Activated CD4-positive, alpha-beta T cell treated with anti-CD3 and anti-CD28 coated beads, Interleukin-2, amount 10 ng/mL, durations not matched to agents 7 days and 5 days (primary cell): ENCODE results near the gene EPB42. TPM values are rescaled to one million over a fixed set of nuclear protein-coding genes. Genes with fewer than 3 reads are reported as not detected.
A peak's percentile ranks its signal among the peaks of the same experiment; 100 is the strongest.
"Not testable (repeated sequence)": the region's sequence is repeated elsewhere in the genome, so short reads cannot be mapped to it uniquely, and the experiment has no call there.

ENCODE experiments used
- CTCF ChIA-PET: fragments of 350-600 bp; sonication (Branson Sonifier 250); formaldehyde crosslinking; loops from one replicate; lab custom pipeline; 2021; ENCODE audit warnings: antibody characterized with exemption; lab: Charles Lee
- POLR2A ChIA-PET: fragments of 350-600 bp; sonication (Branson Sonifier 250); formaldehyde crosslinking; loops from one replicate; lab custom pipeline; 2021; ENCODE audit warnings: antibody characterized with exemption; lab: Charles Lee
- DNase-seq: peaks from one replicate; pipeline ENCODE4 v3.0.0-alpha.2; 2020
- H3K27ac Mint-ChIP-seq: one replicate; pipeline ENCODE4 v1.8.0; 2021; ENCODE audit warnings: mild to moderate bottlenecking, moderate library complexity, mixed read lengths
- H3K27me3 Mint-ChIP-seq: one replicate; pipeline ENCODE4 v1.8.0; 2021; ENCODE audit warnings: mixed read lengths
- H3K36me3 Mint-ChIP-seq: one replicate; pipeline ENCODE4 v1.8.0; 2021; ENCODE audit warnings: low read depth, mixed read lengths
- H3K4me1 Mint-ChIP-seq: one replicate; pipeline ENCODE4 v1.8.0; 2021; ENCODE audit warnings: mixed read lengths
- H3K4me3 Mint-ChIP-seq: one replicate; pipeline ENCODE4 v1.8.0; 2021; ENCODE audit warnings: mild to moderate bottlenecking, moderate library complexity, mixed read lengths
- H3K9me3 Mint-ChIP-seq: one replicate; pipeline ENCODE4 v1.8.0; 2021; ENCODE audit warnings: mixed read lengths
- total RNA-seq, 2 experiments: library from RNA; stranded (reverse); gene quantifications; one replicate each; pipeline ENCODE4 v1.2.3, GENCODE V29; 2021

The EPB42 gene
- total RNA-seq, 2 experiments from 2014 or later = not detected

DNA sequence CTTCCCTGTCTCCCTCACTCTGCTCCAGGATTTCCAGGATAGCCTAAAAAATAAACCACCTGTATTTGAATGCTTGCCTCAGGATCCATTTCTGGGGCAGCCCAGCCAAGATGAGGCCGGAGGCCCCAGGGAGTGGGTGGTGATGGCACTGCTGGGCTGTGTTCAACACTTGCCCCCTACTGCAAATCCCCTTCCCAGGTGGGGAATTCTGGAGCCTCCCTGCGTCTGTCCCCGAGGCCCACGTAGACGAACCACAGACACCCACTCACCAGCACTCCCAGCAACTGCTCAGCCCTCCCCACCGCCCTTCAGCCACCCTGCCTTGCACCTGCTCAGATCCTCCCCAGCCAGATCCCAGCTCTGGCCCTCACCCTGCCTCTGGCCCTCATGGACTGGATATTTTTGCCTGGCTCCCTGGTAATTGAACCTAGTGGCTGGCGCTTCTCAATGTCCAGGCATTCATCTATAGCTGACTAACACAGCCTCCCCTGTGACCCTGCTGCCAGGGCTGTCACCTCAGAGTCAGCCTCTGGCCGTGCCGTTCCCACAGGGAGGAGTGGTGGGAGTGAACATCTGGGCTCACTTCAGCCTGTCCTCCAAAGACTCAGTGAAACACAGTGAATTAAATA lies 17.1 kb upstream of the EPB42 start:
- DNase-seq = no peak
- Mint-ChIP-seq H3K27ac (no peak overlapping the region), H3K4me1 (peaks cover 17% of the 10 kb centered on the region), H3K4me3 (no peak overlapping the region), H3K36me3 (no peaks in the 10 kb centered on the region), H3K9me3 (no peaks in the 10 kb centered on the region), H3K27me3 (no peaks in the 10 kb centered on the region)
- CTCF ChIA-PET = interaction anchor here (1.5 kb wide), 1 partner anchor 47 kb away, joined by 7 read pairs; no protein-coding TSS in a partner anchor
- POLR2A ChIA-PET = no interaction called here

DNA sequence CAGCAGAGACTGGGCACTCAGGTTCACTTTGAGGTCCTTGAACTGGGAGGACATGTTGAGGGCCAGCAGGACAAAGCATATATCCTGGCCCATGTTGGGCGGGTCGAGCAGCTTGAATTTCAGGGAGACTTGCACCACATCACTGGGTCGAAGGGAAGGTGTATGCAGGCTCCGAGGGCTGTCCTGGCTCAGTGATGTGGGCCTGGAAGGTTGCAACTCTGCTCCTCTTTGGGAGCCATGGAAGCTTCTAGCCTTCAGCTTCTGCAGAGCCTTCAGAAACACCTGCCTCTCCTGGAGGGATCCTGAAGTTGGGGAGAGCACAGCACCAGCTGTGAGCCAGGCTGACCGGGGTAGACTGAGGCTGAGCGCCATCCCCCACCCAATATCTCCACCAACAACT lies 14.7 kb upstream of the EPB42 start:
- no peaks in the 10 kb centered on the region for H3K9me3 Mint-ChIP-seq
- ChIA-PET CTCF (interaction anchor here (1.0 kb wide), 1 partner anchor 10 kb away, joined by 6 read pairs; no protein-coding TSS in a partner anchor), POLR2A (no interaction called here)
- DNase-seq = no peak
- no peaks in the 10 kb centered on the region for H3K36me3 Mint-ChIP-seq
- H3K4me1 Mint-ChIP-seq = peaks cover 17% of the 10 kb centered on the region
- H3K4me3 Mint-ChIP-seq = no peak overlapping the region
- no peak overlapping the region for H3K27ac Mint-ChIP-seq
- H3K27me3 Mint-ChIP-seq = no peaks in the 10 kb centered on the region

DNA sequence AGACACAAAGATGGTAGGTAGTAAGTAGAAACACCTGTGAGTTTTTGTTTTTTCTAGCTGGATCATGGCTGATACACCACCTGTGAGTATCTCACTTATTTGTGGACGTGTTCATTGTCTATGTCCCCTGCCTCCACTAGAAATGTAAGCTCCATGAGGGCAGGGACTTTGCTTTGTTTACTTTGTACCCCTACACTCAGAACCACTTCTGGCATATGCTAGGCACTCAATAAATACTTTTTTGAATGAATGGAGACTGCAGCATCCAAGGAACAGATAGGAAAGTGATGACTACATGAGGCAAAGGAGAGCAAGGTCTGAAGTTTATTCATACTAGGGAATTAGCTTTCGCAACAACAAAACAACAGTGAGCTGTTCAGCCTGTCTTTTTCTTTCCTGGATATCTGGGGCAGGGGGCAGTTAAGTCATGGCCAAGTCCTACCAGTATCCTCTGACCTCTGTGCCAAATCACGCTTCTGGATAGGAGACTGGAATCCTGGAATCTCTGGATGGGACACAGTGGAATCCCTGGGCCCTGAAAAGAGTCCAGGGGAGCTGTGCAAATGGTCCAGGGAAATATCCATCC lies 11.6 kb upstream of the EPB42 start:
- CTCF ChIA-PET = interaction anchor here (0.7 to 2.0 kb wide), 7 partner anchors 9 to 53 kb away, joined by 3 to 10 read pairs (median 3); partner anchors contain the start of gene TGM5
- Mint-ChIP-seq H3K9me3 (no peaks in the 10 kb centered on the region), H3K36me3 (no peaks in the 10 kb centered on the region), H3K4me1 (no peaks in the 10 kb centered on the region), H3K4me3 (no peak overlapping the region), H3K27me3 (no peaks in the 10 kb centered on the region), H3K27ac (no peak overlapping the region)
- DNase-seq = no peak
- POLR2A ChIA-PET = no interaction called here

DNA sequence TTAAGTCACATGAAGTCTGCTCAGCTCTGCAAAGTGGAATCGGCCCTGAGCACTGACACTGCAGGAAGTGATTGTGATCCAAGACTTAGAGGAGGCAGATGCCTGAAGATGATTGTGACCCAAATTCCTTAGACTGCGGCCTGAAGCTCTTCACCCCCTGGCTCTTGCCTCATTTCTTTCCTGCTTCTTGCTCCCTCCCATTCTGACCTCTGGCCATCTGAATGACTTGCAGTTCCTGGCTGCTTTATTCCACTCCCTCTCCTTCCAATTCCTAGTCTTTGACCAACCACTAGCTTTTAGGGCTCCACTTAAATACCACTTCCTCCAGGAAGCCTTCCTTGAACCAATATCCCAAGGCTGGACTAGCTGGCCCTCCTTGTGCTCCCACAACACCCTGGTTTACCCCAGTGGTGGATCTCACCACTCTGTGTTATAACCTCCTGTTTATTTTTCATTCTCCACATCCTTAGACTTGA lies 9.9 kb upstream of the EPB42 start:
- no peaks in the 10 kb centered on the region for H3K9me3 Mint-ChIP-seq
- no peak for DNase-seq
- H3K27me3 Mint-ChIP-seq = no peaks in the 10 kb centered on the region
- H3K36me3 Mint-ChIP-seq = no peaks in the 10 kb centered on the region
- H3K27ac Mint-ChIP-seq = no peak overlapping the region
- peaks cover 2% of the 10 kb centered on the region for H3K4me1 Mint-ChIP-seq
- ChIA-PET CTCF (interaction anchor here (0.8 to 3.1 kb wide), 7 partner anchors 12 to 55 kb away, joined by 3 to 14 read pairs (median 4); partner anchors contain the start of gene TGM5), POLR2A (no interaction called here)
- no peak overlapping the region for H3K4me3 Mint-ChIP-seq

DNA sequence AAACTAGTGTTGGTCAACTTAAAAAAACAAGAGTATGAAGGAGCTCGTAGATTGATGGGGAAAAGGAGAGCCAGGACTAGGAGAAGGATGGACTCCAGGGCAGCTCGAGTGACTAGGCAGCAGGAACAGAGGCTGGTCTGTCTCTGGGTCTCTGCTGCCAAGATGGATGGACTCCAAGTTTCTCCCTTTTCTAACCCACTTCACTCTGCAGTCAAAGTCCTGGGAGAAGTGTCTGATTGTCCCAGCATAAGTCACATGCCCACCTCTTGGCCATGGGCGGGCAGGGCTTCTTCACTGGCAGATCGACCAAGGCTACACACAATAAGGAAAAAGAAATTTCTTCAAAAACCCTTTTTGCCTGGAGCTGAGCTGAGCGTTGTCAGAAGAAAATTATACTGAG lies 9.2 kb upstream of the EPB42 start:
- Mint-ChIP-seq H3K4me1 (peaks cover 4% of the 10 kb centered on the region), H3K36me3 (no peaks in the 10 kb centered on the region), H3K27ac (no peak overlapping the region), H3K4me3 (no peak overlapping the region), H3K27me3 (peaks cover under 1% of the 10 kb centered on the region), H3K9me3 (no peaks in the 10 kb centered on the region)
- DNase-seq = no peak
- ChIA-PET POLR2A (no interaction called here), CTCF (interaction anchor here (0.8 to 3.1 kb wide), 7 partner anchors 12 to 56 kb away, joined by 3 to 14 read pairs (median 4); no protein-coding TSS in a partner anchor)

DNA sequence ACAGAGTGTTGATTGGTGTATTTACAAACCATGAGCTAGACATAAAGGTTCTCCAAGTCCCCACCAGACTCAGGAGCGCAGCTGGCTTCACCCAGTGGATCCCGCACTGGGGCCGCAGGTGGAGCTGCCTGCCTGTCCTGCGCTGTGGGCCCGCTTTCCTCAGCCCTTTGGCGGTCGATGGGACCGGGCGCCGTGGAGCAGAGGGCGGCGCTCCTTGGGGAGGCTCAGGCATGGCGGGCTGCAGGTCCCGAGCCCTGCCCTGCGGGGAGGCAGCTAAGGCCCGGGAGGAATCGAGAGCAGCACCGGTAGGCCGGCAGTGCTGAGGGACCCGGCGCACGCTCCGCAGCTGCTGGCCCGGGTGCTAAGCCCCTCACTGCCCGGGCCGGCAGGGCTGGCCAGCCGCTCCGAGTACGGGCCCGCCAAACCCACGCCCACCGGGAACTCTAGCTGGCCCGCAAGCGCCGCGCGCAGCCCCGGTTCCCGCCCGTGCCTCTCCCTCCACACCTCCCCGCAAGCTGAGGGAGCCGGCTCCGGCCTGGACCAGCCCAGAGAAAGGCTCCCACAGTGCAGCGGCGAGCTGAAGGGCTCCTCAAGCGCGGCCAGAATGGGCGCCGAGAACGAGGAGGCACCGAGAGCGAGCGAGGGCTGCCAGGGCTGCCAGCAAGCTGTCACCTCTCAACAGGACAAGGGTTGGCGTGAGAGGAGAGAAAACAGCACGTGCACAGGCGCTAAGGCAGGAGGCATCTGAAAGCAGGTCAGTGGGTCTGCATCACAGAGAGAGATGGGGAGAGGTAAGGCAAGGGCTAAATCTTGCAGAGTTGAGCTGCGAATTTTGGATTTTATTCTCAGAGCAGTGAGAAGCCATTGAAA lies 5.9 kb upstream of the EPB42 start:
- Mint-ChIP-seq H3K4me1 (peaks cover 4% of the 10 kb centered on the region), H3K9me3 (no peaks in the 10 kb centered on the region), H3K27ac (no peak overlapping the region), H3K4me3 (no peak overlapping the region), H3K36me3 (no peaks in the 10 kb centered on the region), H3K27me3 (peaks cover 12% of the 10 kb centered on the region)
- DNase-seq = no peak
- ChIA-PET CTCF (interaction anchor here (0.6 to 3.5 kb wide), 14 partner anchors 9 to 147 kb away, joined by 3 to 51 read pairs (median 6); no protein-coding TSS in a partner anchor), POLR2A (no interaction called here)

DNA sequence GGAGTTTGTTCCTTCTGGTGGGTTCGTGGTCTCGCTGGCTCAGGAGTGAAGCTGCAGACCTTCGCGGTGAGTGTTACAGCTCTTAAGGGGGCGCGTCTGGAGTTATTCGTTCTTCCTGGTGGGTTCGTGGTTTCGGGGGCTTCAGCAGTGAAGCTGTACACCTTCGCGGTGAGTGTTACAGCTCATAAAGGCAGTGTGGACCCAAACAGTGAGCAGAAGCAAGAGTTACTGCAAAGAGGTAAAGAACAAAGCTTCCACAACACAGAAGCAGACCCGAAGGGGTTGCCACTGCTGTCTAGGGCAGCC lies 5.1 kb upstream of the EPB42 start:
- H3K4me3 Mint-ChIP-seq, H3K4me1 Mint-ChIP-seq, H3K27ac Mint-ChIP-seq, DNase-seq, H3K9me3 Mint-ChIP-seq, POLR2A ChIA-PET, H3K36me3 Mint-ChIP-seq: not testable (repeated sequence)
- peaks cover 14% of the 10 kb centered on the region for H3K27me3 Mint-ChIP-seq
- CTCF ChIA-PET = interaction anchor here (0.7 to 3.5 kb wide), 21 partner anchors 9 to 86 kb away, joined by 3 to 51 read pairs (median 6); no protein-coding TSS in a partner anchor

DNA sequence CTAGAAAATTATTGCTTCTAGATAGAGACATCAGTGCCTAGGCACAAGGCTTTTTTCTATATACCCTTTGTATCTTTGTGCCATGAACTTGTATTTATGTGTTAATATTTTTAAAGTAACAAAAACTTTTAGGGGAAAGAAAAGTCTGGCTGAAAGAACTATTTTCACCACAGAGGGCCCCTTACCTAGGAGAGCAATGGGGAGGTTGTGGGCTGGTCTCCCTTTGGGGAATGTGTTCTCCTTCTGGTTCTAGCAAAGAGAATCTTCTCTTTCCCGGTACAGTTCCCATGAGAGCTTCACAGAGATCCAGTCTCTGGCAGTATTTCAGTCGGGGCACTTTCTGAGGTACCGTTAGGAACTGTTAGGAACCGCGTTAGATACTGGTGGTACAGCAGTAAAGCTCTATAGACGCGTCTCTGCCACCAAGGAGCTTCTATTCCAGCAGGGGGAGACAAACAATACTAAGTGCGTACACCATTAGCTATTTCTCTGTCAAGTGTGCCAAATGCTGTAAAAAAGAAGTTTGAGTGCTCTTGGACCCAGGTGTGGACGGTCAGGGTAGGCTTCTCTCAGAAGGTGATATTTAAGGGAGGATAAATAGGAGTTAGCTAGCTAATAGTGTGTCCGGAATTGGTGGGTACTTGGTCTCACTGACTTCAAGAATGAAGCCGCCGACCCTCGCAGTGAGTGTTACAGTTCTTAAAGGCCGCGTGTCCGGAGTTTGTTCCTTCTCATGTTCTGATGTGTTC lies 4.6 kb upstream of the EPB42 start:
- ChIA-PET POLR2A (no interaction called here), CTCF (interaction anchor here (0.6 to 3.5 kb wide), 25 partner anchors 9 to 104 kb away, joined by 3 to 51 read pairs (median 5); no protein-coding TSS in a partner anchor)
- Mint-ChIP-seq H3K36me3 (no peaks in the 10 kb centered on the region), H3K4me3 (no peak overlapping the region), H3K4me1 (peaks cover 4% of the 10 kb centered on the region), H3K9me3 (no peaks in the 10 kb centered on the region), H3K27ac (no peak overlapping the region), H3K27me3 (peaks cover 15% of the 10 kb centered on the region)
- peak; percentile 65 for DNase-seq

DNA sequence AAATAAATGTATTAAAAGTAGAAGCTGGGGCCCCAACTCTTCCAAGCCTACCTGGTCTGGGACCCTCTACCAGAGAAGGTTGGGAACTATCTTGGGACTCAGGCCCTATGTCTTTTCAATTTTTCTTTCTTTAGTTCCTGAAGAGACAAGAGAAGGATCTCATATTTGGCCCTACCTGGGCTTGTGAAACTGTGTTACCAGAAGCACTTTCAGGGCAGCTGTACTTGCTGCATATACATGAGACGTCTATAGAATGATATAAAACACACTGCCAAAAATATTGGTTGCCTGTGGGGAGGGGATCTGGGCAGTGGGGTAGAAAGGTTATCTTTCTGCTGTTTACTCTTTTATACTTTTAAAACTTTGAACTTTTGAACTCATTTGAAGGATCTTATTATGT lies 604 bp upstream of the EPB42 start:
- ChIA-PET CTCF (no interaction called here), POLR2A (no interaction called here)
- Mint-ChIP-seq H3K27me3 (peaks cover 19% of the 10 kb centered on the region), H3K9me3 (no peaks in the 10 kb centered on the region), H3K4me1 (peaks cover 4% of the 10 kb centered on the region), H3K36me3 (no peaks in the 10 kb centered on the region), H3K4me3 (no peak overlapping the region), H3K27ac (no peak overlapping the region)
- DNase-seq = no peak

DNA sequence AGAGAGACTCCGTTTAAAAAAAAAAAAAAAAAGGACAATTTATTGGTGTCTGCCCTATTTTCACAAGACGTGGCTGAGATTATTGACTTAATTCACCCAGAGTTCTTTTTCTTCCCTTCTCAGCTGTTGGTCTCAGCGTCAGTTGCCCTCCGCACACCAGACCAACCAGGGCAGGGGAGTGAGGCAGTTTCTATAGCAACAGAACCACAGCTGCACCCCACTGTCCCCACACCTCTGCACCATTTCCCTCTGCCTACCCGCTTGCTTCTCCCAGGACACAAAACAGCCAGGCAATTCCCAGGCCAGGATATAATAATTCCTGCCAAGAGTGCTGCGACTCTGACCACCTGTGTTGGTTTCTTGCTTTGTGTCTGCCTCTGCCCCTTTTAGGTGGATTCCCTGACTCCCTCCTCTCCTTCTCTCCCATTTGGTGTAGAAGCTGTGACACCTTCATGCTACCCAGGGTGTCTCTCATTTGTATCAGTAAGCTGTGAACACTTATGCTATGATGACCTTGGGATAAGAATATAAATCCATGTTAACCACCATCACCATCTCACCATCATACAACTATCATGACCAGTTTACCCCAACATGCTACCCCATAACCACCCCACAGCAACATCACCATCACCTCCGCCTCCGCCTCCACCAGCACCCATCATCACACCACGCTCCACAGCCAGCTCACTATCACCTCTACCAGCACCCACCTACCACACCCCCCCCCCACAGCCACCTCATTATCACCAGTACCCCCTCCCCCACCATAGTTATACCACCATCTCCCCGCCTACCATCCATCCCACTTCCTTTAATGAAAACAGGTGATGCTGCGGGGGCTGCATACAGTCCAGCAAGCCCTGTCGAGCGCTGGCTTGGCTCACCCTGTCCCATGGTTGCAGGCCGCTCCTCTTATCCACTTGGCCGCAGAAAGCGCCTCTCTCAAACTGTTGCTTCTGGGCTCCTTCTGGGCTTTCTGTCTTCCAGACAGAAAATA lies 589 bp downstream of the EPB42 start:
- H3K27me3 Mint-ChIP-seq = peaks cover 19% of the 10 kb centered on the region
- DNase-seq = no peak
- H3K27ac Mint-ChIP-seq = no peak overlapping the region
- H3K36me3 Mint-ChIP-seq = no peaks in the 10 kb centered on the region
- H3K4me3 Mint-ChIP-seq = no peak overlapping the region
- ChIA-PET CTCF (no interaction called here), POLR2A (no interaction called here)
- no peaks in the 10 kb centered on the region for H3K9me3 Mint-ChIP-seq
- H3K4me1 Mint-ChIP-seq = no peaks in the 10 kb centered on the region

DNA sequence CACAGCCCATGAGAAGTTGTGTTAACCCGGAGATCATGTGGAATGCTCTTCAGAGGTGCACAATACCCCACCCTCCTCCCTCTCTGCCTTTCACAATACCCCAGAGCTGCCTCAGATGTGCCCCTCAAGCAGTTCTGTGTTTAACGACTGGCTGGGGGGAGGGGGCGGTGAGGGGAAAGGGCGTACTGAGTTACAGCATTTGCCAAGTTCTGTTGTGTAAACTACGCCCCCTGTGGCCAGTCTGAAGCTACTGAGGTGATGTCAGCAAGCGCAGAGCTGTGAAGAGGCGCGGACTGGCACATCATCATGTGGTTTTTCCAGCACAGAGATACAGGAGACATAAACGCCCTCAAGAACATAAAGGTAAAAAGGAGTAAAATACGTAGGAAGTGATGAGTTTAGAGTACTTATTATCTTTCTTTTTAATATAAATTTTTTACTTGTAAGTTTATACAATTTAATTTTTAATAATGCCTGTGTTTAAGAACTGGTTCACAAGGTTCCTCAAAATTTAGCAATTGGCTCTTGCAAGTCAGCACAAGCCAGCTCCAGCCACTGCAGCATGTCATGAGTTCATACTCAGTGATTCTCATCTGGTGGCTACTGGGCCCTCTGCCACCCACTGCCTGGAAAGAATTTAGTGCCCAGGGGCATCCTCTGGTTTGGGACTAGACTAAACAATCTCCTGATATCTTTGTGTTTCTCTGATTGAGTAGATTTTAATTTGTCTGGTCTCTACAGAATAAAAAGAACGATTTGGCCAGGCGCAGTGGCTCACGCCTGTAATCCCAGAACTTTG lies 1.7 kb downstream of the EPB42 start:
- no peak for DNase-seq
- no peak overlapping the region for H3K27ac Mint-ChIP-seq

More for the DNA sequence above, 1.7 kb downstream of the EPB42 start:
- ChIA-PET POLR2A (no interaction called here), CTCF (no interaction called here)
- no peaks in the 10 kb centered on the region for H3K4me1 Mint-ChIP-seq
- no peak overlapping the region for H3K4me3 Mint-ChIP-seq
- H3K36me3 Mint-ChIP-seq = no peaks in the 10 kb centered on the region
- peaks cover 13% of the 10 kb centered on the region for H3K27me3 Mint-ChIP-seq
- H3K9me3 Mint-ChIP-seq = no peaks in the 10 kb centered on the region
